DOHH2 (cell line): Measurements from ENCODE around the gene GPX4.

Experiments
- H3F3A ChIP-seq: fragments of 200-600 bp; sonication (generic), shearing (Covaris generic); 2 replicates; pipeline ENCODE4 v1.6.0; 2016; ENCODE audit warnings: antibody characterized with exemption, mild to moderate bottlenecking; ENCODE audit not compliant: control insufficient read depth, insufficient read depth
- H3K27ac ChIP-seq: fragments of 200-600 bp; sonication (generic); 2 replicates; pipeline ENCODE4 v1.5.1; 2014; ENCODE audit warnings: low read depth, mild to moderate bottlenecking, low read length, moderate library complexity
- H3K27me3 ChIP-seq: fragments of 200-600 bp; sonication (generic); 2 replicates; pipeline ENCODE4 v1.6.1; 2014; ENCODE audit warnings: mild to moderate bottlenecking, low read length, mixed read lengths; ENCODE audit not compliant: control insufficient read depth
- H3K36me3 ChIP-seq: fragments of 200-600 bp; sonication (generic); 2 replicates; pipeline ENCODE4 v1.6.1; 2014; ENCODE audit warnings: mild to moderate bottlenecking, low read length, moderate library complexity, mixed read lengths; ENCODE audit not compliant: control insufficient read depth
- H3K4me1 ChIP-seq: fragments of 200-600 bp; sonication (generic); 2 replicates; pipeline ENCODE4 v1.6.1; 2014; ENCODE audit warnings: mild to moderate bottlenecking, low read length, mixed read lengths; ENCODE audit not compliant: control insufficient read depth
- H3K4me2 ChIP-seq: fragments of 200-600 bp; sonication (generic); 2 replicates; pipeline ENCODE4 v1.6.0; 2014; ENCODE audit warnings: mild to moderate bottlenecking, low read length, moderate library complexity
- H3K4me3 ChIP-seq: fragments of 200-600 bp; sonication (generic); 2 replicates; pipeline ENCODE4 v1.5.1; 2014; ENCODE audit warnings: mild to moderate bottlenecking, low read length, mixed read lengths
- H3K79me2 ChIP-seq: fragments of 200-600 bp; sonication (generic); 2 replicates; pipeline ENCODE4 v1.6.1; 2014; ENCODE audit warnings: mild to moderate bottlenecking, low read length, mixed read lengths; ENCODE audit not compliant: control insufficient read depth
- H3K9me2 ChIP-seq: fragments of 200-600 bp; sonication (generic); replicated peaks from 2 replicates; pipeline ENCODE4 v1.6.1; 2014; ENCODE audit warnings: mild to moderate bottlenecking, low read length, mixed read lengths; ENCODE audit not compliant: control insufficient read depth
- H3K9me3 ChIP-seq: fragments of 200-600 bp; sonication (generic); 2 replicates; pipeline ENCODE4 v1.6.1; 2014; ENCODE audit warnings: antibody characterized with exemption, low read length, mixed read lengths; ENCODE audit not compliant: control insufficient read depth, insufficient read depth
- H4K20me1 ChIP-seq: fragments of 200-600 bp; sonication (generic); 2 replicates; pipeline ENCODE4 v1.6.0; 2014; ENCODE audit warnings: low read depth, mild to moderate bottlenecking, antibody characterized with exemption, low read length, moderate library complexity; ENCODE audit not compliant: control insufficient read depth, insufficient read depth
- CTCF ChIP-seq: fragments of 200-600 bp; sonication (generic); IDR thresholded peaks from one replicate; pipeline ENCODE4 v1.5.1; 2014; ENCODE audit warnings: antibody characterized with exemption, mild to moderate bottlenecking, low read depth, low read length; ENCODE audit not compliant: poor library complexity, severe bottlenecking
- EZH2phosphoT487 ChIP-seq: fragments of 200-600 bp; sonication (generic); IDR thresholded peaks from 2 replicates; pipeline ENCODE4 v1.6.1; 2017; ENCODE audit warnings: borderline replicate concordance, mild to moderate bottlenecking, antibody characterized with exemption, low read length, moderate library complexity, mixed read lengths

The GPX4 gene

GRCh38 chr19:1107661-1108261 lies 4.0 kb downstream of the GPX4 start:
- no peaks in the 10 kb centered on the region for H3K27me3 ChIP-seq
- no peaks in the 10 kb centered on the region for H3K9me3 ChIP-seq
- no peak overlapping the region for H3K27ac ChIP-seq
- no peak overlapping the region; the same call in 1 of the 2 replicates for H3K4me2 ChIP-seq
- H3K9me2 ChIP-seq = no peaks in the 10 kb centered on the region
- H3F3A ChIP-seq = peaks cover 3% of the 10 kb centered on the region; the same call in 1 of the 2 replicates
- no peak overlapping the region for H3K4me3 ChIP-seq
- peaks cover 19% of the 10 kb centered on the region for H3K36me3 ChIP-seq
- TF ChIP-seq EZH2phosphoT487 = no peak
- no peak for TF ChIP-seq CTCF
- H3K79me2 ChIP-seq = peaks cover 10% of the 10 kb centered on the region
- H3K4me1 ChIP-seq = peaks cover 22% of the 10 kb centered on the region
- H4K20me1 ChIP-seq = no peaks in the 10 kb centered on the region

- Histone ChIP-seq H3F3A (peaks cover under 1% of the 10 kb centered on the region; the same call in 1 of the 2 replicates), H3K79me2 (peaks cover 10% of the 10 kb centered on the region), H3K36me3 (peaks cover 19% of the 10 kb centered on the region), H3K27ac (no peak overlapping the region), H3K9me3 (no peaks in the 10 kb centered on the region), H4K20me1 (no peaks in the 10 kb centered on the region), H3K4me3 (no peak overlapping the region), H3K27me3 (no peaks in the 10 kb centered on the region), H3K9me2 (no peaks in the 10 kb centered on the region), H3K4me2 (no peak overlapping the region), H3K4me1 (peaks cover 17% of the 10 kb centered on the region)
- no peak for TF ChIP-seq CTCF
- no peak for TF ChIP-seq EZH2phosphoT487
Measured at GRCh38 chr19:1108291-1109031, 4.7 kb downstream of the GPX4 start.

- H3K4me3 ChIP-seq = no peak overlapping the region
- H3K9me3 ChIP-seq = no peaks in the 10 kb centered on the region
- no peak overlapping the region for H3K4me2 ChIP-seq
- no peaks in the 10 kb centered on the region for H3F3A ChIP-seq
- peaks cover 9% of the 10 kb centered on the region for H3K79me2 ChIP-seq
- peaks cover 18% of the 10 kb centered on the region for H3K4me1 ChIP-seq
- H3K9me2 ChIP-seq = no peaks in the 10 kb centered on the region
- H3K36me3 ChIP-seq = peaks cover 19% of the 10 kb centered on the region
- H3K27me3 ChIP-seq = no peaks in the 10 kb centered on the region
- H3K27ac ChIP-seq = no peak overlapping the region
- TF ChIP-seq EZH2phosphoT487 = no peak
- TF ChIP-seq CTCF = no peak
- no peaks in the 10 kb centered on the region for H4K20me1 ChIP-seq
Measured at GRCh38 chr19:1109032-1109551, 5.3 kb downstream of the GPX4 start.
